Measurements from ENCODE around the gene ZBBX.

GRCh38 chr3:167355446-167355845 is 24.7 kb downstream of the ZBBX start:
- TF ChIP-seq EZH2phosphoT487 (IDR thresholded peaks at IDR 0.05; ENCODE audit: insufficient read depth, low read depth) (no peak), EZH2 (IDR thresholded peaks at IDR 0.05; ENCODE audit: insufficient read depth, poor library complexity, severe bottlenecking) (no peak)

Data from GM23248 (cell line).